HG03469 (cell line): Measurements from ENCODE around the gene TSGA10.
"Not testable (repeated sequence)": the region's sequence is repeated elsewhere in the genome, so short reads cannot be mapped to it uniquely, and the experiment has no call there.

Experiments used
- ATAC-seq: cut with Tn5 transposase; IDR thresholded peaks from one replicate; pipeline ENCODE4 v1.9.1; 2021; ENCODE audit warnings: mild to moderate bottlenecking, moderate library complexity, moderate number of reproducible peaks; ENCODE audit not compliant: unreplicated experiment

TSGA10 gene, protein sequence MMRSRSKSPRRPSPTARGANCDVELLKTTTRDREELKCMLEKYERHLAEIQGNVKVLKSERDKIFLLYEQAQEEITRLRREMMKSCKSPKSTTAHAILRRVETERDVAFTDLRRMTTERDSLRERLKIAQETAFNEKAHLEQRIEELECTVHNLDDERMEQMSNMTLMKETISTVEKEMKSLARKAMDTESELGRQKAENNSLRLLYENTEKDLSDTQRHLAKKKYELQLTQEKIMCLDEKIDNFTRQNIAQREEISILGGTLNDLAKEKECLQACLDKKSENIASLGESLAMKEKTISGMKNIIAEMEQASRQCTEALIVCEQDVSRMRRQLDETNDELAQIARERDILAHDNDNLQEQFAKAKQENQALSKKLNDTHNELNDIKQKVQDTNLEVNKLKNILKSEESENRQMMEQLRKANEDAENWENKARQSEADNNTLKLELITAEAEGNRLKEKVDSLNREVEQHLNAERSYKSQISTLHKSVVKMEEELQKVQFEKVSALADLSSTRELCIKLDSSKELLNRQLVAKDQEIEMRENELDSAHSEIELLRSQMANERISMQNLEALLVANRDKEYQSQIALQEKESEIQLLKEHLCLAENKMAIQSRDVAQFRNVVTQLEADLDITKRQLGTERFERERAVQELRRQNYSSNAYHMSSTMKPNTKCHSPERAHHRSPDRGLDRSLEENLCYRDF

GRCh38 chr2:99154643-99155536 lies at the start of gene TSGA10, which contains the start of gene LIPT1:
Gene TSGA10 (minus strand): TSS chr2:99154942. CDS start chr2:99109439, 45,503 bp downstream.
Gene LIPT1 (plus strand): TSS chr2:99154967. CDS start chr2:99161958, 6,991 bp downstream.
- ATAC-seq = peak; percentile 90

GRCh38 chr2:99201959-99202678 lies 47.4 kb upstream of the TSGA10 start:
- no peak for ATAC-seq

DNA sequence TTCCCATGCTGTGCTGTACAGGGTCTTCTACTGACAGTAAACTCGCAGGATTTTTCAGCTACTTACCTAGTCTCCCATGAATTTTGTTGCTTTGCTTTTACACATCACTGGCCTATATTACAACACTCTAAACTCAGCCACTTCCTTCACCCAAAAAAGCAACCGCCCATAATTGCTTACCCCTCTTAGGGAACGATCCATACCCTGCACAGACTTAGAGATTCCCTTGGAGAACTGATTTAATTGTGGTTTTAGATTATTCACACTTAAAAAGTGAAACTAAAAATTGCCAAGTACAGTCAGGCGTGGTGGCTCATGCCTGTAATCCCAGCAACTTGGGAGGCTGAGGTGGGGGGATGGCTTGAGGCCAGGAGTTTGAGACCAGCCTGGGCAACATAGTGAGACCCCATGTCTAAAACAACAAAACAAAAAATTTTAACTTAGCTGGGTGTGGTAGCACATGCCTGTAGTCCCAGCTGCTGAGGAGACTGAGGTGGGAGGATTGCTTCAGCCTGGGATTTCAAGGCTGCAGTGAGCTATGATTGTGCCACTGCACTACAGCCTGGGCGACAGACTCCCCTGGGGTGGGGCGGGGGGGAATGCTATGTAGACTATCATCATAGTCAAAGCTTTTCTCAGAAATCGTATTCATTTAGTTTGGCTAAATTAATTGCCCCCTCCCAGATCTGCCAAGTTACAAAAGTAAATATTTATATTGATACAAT lies 45.5 kb upstream of the TSGA10 start:
- ATAC-seq = no peak

DNA sequence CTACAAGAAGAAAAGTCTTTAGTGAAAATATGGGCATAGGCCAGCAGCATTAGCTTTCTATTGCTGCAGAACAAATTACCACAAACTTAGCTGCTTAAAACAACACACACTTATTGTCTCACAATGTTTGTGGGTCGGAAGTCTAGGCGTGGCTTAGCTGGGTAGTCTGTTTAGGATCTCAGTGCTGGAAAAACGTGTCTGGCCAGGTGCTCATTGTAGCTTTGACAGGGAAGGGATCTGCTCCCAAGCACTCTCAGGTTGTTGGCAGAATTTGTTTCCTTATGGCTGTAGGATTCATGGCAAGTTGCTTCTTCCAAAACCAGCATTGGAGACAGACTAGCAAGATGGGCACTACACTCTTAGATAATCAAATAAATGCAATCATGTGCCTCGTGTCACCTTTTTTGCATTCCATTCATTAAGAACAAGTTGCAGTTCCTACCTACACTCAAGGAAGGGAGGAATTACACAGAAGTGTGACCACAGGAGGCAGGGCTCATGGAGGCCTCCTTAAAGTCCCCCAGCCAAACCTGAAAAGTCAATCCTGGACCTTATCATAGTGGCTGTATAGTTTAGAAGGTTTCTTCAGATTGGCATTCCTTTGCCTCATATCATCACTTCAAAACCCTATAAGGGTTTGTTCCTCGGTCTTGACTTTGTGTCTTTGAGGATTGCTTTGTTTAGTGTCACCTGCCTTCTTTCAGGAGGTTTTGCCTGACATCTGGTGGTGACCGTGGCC lies 43.5 kb upstream of the TSGA10 start:
- no peak for ATAC-seq

DNA sequence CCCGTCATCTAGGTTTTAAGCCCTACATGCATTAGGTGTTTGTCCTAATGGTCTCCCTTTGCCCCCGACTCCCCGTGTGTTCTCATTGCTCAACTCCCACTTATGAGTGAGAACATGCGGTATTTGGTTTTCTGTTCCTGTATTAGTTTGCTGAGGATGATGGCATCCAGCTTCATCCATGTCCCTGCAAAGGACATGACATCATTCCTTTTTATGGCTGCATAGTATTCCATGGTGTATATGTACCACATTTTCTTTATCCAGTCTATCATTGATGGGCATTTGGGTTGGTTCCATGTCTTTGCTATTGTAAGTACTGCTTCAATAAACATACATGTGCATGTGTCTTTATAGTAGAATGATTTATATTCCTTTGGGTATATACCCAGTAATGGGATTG lies 37.6 kb upstream of the TSGA10 start:
- ATAC-seq = not testable (repeated sequence)

DNA sequence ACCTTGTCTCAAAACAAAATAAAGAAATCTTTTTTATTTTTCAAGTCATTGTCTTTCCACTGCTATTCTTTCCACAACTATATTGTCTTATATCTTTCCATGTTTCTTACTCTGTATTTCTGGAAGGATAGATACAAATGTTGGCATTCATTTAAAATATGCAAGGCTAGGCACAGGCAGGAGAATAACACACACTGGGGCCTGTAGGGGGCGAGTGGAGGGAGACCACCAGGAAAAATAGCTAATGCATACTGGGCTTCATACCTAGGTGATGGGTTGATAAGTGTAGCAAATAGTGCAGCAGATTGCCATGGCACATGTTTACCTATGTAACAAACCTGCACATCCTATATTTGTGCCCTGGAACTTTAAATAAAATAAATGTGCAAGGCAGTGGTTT lies 35.8 kb upstream of the TSGA10 start:
- no peak for ATAC-seq

GRCh38 chr2:99188357-99188756 lies 33.6 kb upstream of the TSGA10 start:
- ATAC-seq = no peak

DNA sequence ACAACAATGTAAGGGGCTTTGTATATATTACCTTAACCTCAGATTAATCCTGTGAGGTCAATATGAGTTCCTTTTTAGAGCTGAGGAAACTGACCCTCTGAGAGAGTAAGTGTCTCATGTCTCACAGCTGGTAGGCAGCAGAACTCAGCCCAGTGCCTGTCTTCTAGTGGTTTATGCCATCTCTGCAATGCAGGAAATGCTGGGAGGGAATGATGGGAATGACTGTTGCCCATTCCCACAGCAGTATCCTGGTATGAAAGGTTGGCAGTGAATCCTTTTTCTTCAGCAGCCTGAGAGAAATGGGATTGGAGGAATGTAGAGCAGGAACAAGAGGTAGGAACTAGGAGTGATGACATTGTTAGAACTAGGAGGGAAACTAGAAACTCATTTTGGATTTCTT lies 32.3 kb upstream of the TSGA10 start:
- no peak for ATAC-seq

GRCh38 chr2:99184811-99185210 lies 30.1 kb upstream of the TSGA10 start:
- no peak for ATAC-seq

DNA sequence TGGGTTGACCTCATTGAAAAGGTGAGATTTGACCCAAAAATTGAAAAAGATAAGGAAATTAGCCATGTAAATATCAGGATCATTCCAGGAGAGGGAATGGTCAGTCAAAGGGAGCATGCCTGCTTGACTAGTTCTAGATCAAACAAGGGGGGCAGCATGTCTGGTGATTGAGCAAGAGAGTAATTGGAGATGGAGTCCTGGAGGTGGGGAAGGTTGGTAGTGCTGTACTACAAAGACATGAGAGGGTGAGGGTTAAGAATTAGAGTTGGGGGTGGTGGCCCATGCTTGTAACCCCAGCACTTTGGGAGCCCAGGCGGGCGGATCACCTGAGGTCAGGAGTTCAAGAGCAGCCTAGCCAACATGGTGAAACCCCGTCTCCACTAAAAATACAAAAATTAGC lies 28.3 kb upstream of the TSGA10 start:
- ATAC-seq = no peak

- ATAC-seq = no peak
Measured at GRCh38 chr2:99181624-99182000, 26.9 kb upstream of the TSGA10 start.

DNA sequence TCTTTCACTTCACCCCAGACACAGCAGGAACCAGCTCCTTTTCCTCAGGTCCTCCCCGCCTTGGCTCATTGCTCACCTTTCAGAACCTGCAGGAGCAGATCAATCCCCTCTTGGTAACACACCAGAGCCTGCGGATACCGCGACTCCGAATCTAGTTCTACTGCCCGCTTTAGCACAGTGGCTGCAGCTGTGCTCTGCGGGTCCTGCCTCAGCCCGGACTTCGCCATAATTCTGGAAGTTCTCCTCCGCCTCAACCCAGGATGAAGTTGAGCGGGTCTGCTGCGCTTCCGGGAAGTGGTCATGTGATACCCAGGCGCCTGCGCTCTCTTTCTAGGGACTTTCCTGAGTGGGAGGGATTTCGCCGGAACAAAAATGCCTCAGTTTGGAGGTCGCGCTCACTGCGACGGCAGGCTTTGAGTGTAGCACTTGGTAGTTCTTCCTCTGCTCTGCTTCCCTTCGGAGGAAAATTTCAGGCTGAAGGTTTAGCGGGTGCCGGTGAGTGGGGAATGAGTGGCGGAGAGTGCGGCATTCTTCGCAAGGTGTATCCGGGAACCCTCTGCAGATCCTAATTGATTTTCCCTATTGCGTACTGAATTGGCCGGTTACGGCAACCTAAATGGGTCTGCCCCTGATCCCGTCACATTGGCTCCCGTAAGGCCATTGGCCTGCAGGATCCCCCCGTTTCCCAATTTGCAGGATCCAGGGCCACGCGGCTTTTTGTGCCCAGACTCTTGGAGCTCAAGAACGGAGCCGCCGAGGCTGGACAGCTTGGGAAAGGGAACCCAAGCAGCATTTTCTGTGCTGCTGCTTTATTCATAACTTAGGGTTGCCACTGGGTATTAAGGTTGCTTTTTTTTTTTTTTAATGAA lies 26.2 kb upstream of the TSGA10 start, which contains the start of the genes MITD1 and MRPL30:
TSS of gene MITD1 (minus strand) at position 304 of the 869 bp plus-strand sequence. CDS start at position 227, 77 bp downstream.
TSS of gene MRPL30 (plus strand) at position 430 of the 869 bp plus-strand sequence. CDS start 5,020 bp downstream, outside the sequence.
- ATAC-seq = peak; percentile 86

DNA sequence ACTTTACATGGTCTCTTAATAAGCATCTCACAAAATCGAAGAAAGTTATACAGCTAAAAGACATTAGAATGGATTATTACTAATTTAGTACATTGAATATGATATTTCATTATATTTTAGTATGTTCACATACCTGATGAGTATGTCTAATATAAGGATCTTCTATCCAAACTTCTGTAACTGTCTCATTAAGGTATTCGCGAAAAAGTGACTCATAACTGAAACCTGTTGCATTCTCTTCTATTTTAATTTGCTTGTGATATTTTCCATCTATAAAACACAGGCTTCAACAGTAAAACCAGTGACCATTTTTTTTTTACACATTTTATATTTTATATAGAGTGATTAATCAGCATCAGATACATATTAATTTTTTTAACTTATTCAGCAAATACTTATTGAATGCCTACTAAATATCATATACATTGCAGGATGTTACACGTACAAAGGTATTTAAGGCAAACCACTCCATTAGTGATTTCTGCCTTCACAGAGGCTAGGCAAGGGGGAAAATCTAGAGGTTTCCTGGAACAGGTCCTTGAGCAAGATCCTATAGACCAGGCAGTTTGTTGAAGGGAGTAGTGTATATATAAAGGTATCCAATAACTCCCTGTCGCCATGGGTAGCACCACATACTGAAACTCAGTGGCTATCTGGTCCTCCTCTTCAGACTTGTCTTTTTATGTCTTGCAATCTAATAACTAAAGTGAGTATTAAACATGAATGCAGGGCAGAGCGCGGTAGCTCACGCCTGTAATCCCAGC lies 16.8 kb upstream of the TSGA10 start:
- no peak for ATAC-seq

DNA sequence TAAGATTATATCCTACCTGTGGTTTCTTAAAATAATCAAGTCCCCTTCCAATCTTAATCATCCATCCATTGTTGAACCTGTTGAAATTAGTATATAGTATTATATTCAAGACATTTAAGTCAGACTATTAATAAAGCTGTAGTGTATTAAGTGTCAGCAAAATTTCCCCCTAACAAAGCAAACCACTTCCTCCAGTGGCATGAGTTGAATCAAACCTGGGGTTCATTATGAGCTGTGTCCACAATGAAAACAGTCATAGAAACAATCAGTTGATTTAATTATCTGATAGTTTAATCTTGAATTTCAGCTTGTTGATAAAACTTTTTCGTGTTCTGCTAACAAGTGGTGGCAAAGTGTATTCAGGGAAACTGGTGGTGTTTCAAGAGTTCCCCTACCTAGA lies 14.8 kb upstream of the TSGA10 start:
- ATAC-seq = no peak

DNA sequence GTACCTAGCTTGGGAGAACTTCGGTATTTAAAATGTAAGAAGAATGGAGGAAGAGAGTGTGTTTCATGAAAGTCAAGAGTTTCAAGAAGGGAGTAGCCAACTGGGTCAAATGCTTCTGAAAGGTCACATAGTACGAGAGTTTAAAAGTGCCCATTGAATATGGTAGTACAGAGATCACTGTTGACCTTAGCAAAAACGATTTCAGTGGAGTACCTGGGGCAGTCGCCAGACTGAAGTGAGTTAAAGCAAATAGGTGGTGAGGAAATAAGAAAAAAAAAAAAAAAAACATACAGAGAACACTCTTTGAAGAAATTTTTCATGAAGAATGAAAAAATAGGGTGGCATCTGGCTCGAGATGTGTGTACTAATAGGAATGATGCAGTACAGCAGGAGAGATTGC lies 11.5 kb upstream of the TSGA10 start:
- no peak for ATAC-seq

DNA sequence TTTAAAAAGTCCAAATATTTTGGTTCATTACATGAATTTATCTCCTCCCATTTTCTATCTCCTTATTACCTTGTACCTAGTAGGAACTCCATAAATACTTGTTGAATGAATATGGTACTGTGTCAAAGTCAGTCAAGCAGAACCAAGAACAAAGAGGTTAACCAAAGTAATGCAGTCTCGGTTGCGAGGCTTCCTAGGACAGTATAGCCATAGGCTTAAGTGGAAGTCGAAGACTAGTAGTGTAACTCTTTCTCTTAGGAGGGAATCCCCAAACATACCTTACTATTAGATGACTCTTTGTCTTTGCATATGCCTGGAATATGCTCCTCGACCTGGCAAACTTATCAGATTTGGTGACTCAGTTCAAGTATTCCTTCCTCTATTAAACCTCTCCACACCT lies 4.9 kb upstream of the TSGA10 start:
- no peak for ATAC-seq

DNA sequence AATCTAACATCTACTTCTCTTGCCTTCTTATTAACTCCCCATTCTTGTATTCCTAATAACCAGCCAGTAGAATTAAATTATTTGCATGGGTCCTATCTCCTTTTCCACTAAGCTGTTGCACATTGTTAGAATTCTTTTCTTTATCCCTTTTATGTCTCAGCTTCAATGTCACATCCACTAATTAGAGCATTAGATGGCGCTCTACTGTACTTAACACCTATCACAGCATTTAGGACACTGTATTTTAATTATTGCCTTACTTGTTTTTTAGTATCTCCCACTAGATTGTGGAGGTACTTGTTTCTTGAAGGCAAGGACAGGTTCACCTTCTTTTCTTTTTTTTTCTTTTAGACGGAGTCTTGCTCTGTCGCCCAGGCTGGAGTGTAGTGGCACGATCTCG lies 3.9 kb upstream of the TSGA10 start:
- ATAC-seq = no peak
